ENCODE measurements around the gene LPCAT1.

The LPCAT1 gene

DNA sequence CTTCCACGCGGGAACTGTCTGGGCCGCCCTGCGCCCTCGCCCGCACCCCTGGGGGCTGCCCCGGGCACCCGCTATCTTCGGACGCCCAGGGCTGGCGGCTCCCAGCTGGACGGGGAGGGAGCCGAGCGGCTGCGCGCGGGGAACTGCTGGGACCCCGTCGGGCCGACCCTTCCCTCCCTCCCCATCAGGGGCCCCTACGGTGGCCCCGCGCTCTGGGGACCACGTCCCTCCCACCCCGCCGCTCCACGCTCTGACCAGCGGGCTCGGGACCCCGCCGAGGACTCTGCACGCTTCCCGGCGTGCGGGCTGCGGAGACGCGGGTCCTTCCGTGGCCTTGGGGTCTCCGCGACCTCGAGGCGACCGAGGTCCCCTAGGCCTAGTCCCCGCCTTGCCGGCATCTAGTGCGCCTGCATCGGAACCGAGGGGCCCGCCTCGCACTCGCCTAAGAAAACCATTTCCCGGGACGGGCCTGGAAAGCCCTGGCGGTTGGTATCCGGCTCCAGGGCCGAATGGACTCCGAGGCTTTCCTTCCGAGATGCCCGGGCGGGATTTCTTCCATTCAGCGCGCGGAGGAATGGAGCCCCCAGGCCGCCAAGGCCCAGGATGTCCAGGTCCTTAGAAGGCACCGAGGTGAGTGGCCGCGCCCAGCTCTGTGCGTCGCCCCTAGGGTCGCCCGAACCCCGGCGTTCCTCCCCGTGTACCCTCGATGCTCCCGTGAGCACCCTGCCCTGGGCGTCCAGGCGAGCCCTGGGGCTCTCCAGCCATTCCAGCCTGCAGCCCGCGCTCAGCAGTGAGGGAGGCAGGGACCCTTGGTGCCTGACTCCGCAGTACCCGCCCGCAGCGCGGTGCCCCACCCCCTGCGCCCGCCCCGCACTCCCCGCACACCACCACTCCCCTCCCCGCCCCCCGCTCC, 77.8 kb downstream of the LPCAT1 start:
- Histone ChIP-seq H3K4me1 (ENCODE audit: control insufficient read depth, insufficient read depth, low read length) (no peaks in the 10 kb centered on the region), H3K4me3 (ENCODE audit: low read length) (no peak overlapping the region)
- peak; percentile 1 for DNase-seq (ENCODE audit: low read depth)

GRCh38 chr5:1445313-1445688, 78.5 kb downstream of the LPCAT1 start, which contains the start of gene SLC6A3:
Gene SLC6A3, minus strand, starts transcription at chr5:1445440. Its CDS starts 2,243 bp downstream, at chr5:1443197.
- Histone ChIP-seq H3K9me3 (ENCODE audit: control insufficient read depth, low read length) (peaks cover 8% of the 10 kb centered on the region), H3K27me3 (replicated peaks; ENCODE audit: control insufficient read depth, insufficient read depth, low read length) (peaks cover 59% of the 10 kb centered on the region), H3K4me3 (ENCODE audit: low read length) (no peak within 1 kb of the TSS), H3K4me1 (ENCODE audit: control insufficient read depth, insufficient read depth, low read length) (no peaks in the 10 kb centered on the region), H3K9ac (ENCODE audit: low read length) (no peak within 1 kb of the TSS), H3K36me3 (ENCODE audit: control insufficient read depth, insufficient read depth, low read length, severe bottlenecking) (no peaks in the 10 kb centered on the region)
- DNase-seq (ENCODE audit: low read depth), result no peak

More for the DNA sequence above, 77.8 kb downstream of the LPCAT1 start:
- H3K36me3 ChIP-seq (ENCODE audit: control insufficient read depth, insufficient read depth, low read length, severe bottlenecking), result no peaks in the 10 kb centered on the region
- peaks cover 55% of the 10 kb centered on the region for H3K27me3 ChIP-seq (replicated peaks; ENCODE audit: control insufficient read depth, insufficient read depth, low read length)
- peaks cover 1% of the 10 kb centered on the region for H3K9me3 ChIP-seq (ENCODE audit: control insufficient read depth, low read length)
- H3K9ac ChIP-seq (ENCODE audit: low read length), result no peak overlapping the region

GRCh38 chr5:1444361-1445189, 79.2 kb downstream of the LPCAT1 start:
- Histone ChIP-seq H3K4me1 (ENCODE audit: control insufficient read depth, insufficient read depth, low read length) (no peaks in the 10 kb centered on the region), H3K36me3 (ENCODE audit: control insufficient read depth, insufficient read depth, low read length, severe bottlenecking) (no peaks in the 10 kb centered on the region), H3K27me3 (replicated peaks; ENCODE audit: control insufficient read depth, insufficient read depth, low read length) (peaks cover 66% of the 10 kb centered on the region), H3K9ac (ENCODE audit: low read length) (no peak overlapping the region), H3K4me3 (ENCODE audit: low read length) (no peak overlapping the region), H3K9me3 (ENCODE audit: control insufficient read depth, low read length) (peaks cover 13% of the 10 kb centered on the region)
- no peak for DNase-seq (ENCODE audit: low read depth)

DNA sequence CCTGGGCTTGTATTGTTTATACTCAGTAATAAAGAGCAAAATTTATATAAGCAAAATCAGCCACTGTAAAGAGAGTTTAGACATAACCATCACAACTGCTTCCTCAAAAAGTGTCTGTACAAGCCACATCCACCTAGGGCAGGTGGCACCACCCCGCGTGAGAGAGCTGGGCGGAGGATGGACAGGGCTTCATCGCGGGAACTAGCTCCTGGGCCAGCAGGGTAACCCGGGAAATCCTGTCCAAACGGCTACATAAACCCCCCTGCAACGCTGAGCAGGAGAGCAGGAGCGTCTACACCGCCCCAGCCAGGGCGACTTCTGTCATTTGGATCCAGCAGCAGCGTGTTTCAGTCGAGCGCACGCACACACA, 79.8 kb downstream of the LPCAT1 start:
- no peaks in the 10 kb centered on the region for H3K36me3 ChIP-seq (ENCODE audit: control insufficient read depth, insufficient read depth, low read length, severe bottlenecking)
- H3K9ac ChIP-seq (ENCODE audit: low read length), result no peak overlapping the region
- H3K4me3 ChIP-seq (ENCODE audit: low read length), result no peak overlapping the region
- no peaks in the 10 kb centered on the region for H3K4me1 ChIP-seq (ENCODE audit: control insufficient read depth, insufficient read depth, low read length)
- H3K27me3 ChIP-seq (replicated peaks; ENCODE audit: control insufficient read depth, insufficient read depth, low read length), result peaks cover 67% of the 10 kb centered on the region
- DNase-seq (ENCODE audit: low read depth), result no peak
- H3K9me3 ChIP-seq (ENCODE audit: control insufficient read depth, low read length), result peaks cover 13% of the 10 kb centered on the region

GRCh38 chr5:1443171-1443570, 80.6 kb downstream of the LPCAT1 start:
- Histone ChIP-seq H3K36me3 (ENCODE audit: control insufficient read depth, insufficient read depth, low read length, severe bottlenecking) (no peaks in the 10 kb centered on the region), H3K4me3 (ENCODE audit: low read length) (no peak overlapping the region), H3K4me1 (ENCODE audit: control insufficient read depth, insufficient read depth, low read length) (no peaks in the 10 kb centered on the region), H3K9ac (ENCODE audit: low read length) (no peak overlapping the region), H3K9me3 (ENCODE audit: control insufficient read depth, low read length) (peaks cover 13% of the 10 kb centered on the region), H3K27me3 (replicated peaks; ENCODE audit: control insufficient read depth, insufficient read depth, low read length) (peaks cover 70% of the 10 kb centered on the region)
- no peak for DNase-seq (ENCODE audit: low read depth)

- H3K27me3 ChIP-seq (replicated peaks; ENCODE audit: control insufficient read depth, insufficient read depth, low read length), result peaks cover 71% of the 10 kb centered on the region
- no peak overlapping the region for H3K4me3 ChIP-seq (ENCODE audit: low read length)
- peaks cover 13% of the 10 kb centered on the region for H3K9me3 ChIP-seq (ENCODE audit: control insufficient read depth, low read length)
- no peaks in the 10 kb centered on the region for H3K36me3 ChIP-seq (ENCODE audit: control insufficient read depth, insufficient read depth, low read length, severe bottlenecking)
- peaks cover 2% of the 10 kb centered on the region for H3K4me1 ChIP-seq (ENCODE audit: control insufficient read depth, insufficient read depth, low read length)
- H3K9ac ChIP-seq (ENCODE audit: low read length), result no peak overlapping the region
- DNase-seq (ENCODE audit: low read depth), result no peak
These were observed 81.3 kb downstream of the LPCAT1 start for GRCh38 chr5:1442222-1443145.

DNA sequence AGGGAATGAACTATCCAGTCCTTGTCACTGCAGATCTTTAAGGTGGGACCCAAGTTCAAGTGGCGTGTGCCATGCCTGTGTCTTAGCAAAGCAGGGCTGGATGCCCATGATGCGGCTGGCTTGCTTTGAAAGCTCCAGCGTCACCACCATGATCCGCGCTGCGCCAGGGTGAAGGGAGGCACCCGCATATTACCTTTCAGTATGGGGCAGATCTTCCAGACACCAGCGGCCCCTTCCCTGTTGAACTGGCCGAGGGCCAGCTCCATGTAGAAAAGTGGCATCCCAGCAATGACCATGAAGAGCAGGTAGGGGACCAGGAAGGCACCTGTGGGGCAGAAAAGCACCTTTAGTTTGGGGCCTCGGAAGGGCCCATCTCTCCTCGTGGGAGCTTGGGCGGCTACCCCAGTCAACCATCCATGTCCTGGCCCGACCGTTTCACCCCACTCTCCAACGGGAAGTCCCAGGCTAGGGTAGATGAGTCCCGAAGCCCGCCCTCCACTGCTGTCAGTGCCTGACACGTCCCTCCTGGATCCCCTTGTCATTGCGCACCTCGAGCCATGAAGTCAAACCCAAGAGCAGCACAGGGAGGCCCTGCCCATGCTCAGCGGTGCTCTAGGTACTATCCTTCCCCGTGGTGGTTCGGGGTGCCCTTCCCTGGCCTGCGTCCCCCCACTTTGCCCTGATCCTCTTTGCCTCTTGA, 82.4 kb downstream of the LPCAT1 start:
- no peak overlapping the region for H3K9ac ChIP-seq (ENCODE audit: low read length)
- H3K4me1 ChIP-seq (ENCODE audit: control insufficient read depth, insufficient read depth, low read length), result peaks cover 6% of the 10 kb centered on the region
- no peak overlapping the region for H3K4me3 ChIP-seq (ENCODE audit: low read length)
- no peak for DNase-seq (ENCODE audit: low read depth)
- H3K36me3 ChIP-seq (ENCODE audit: control insufficient read depth, insufficient read depth, low read length, severe bottlenecking), result no peaks in the 10 kb centered on the region
- peaks cover 69% of the 10 kb centered on the region for H3K27me3 ChIP-seq (replicated peaks; ENCODE audit: control insufficient read depth, insufficient read depth, low read length)
- peaks cover 13% of the 10 kb centered on the region for H3K9me3 ChIP-seq (ENCODE audit: control insufficient read depth, low read length)

DNA sequence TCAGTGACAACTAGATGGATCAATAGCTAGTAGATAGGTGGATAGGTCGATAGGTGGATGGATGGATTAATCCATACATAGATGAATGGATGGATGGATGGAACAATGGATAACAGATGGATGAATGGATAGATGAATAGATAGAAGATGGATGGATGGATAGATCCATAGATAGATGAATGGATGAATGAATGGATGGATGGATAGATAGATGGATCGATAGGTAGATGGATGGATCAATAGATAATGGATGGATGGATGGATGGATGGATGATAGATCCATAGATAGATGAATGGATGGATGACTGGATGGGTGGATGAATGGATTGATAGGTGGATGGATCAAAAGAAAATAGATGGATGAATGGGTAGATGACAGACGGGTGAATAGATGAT, 83.7 kb downstream of the LPCAT1 start:
- H3K36me3 ChIP-seq (ENCODE audit: control insufficient read depth, insufficient read depth, low read length, severe bottlenecking), result no peaks in the 10 kb centered on the region
- peaks cover 13% of the 10 kb centered on the region for H3K9me3 ChIP-seq (ENCODE audit: control insufficient read depth, low read length)
- peaks cover 69% of the 10 kb centered on the region for H3K27me3 ChIP-seq (replicated peaks; ENCODE audit: control insufficient read depth, insufficient read depth, low read length)
- H3K9ac ChIP-seq (ENCODE audit: low read length), result no peak overlapping the region
- peaks cover 6% of the 10 kb centered on the region for H3K4me1 ChIP-seq (ENCODE audit: control insufficient read depth, insufficient read depth, low read length)
- H3K4me3 ChIP-seq (ENCODE audit: low read length), result no peak overlapping the region
- no peak for DNase-seq (ENCODE audit: low read depth)

DNA sequence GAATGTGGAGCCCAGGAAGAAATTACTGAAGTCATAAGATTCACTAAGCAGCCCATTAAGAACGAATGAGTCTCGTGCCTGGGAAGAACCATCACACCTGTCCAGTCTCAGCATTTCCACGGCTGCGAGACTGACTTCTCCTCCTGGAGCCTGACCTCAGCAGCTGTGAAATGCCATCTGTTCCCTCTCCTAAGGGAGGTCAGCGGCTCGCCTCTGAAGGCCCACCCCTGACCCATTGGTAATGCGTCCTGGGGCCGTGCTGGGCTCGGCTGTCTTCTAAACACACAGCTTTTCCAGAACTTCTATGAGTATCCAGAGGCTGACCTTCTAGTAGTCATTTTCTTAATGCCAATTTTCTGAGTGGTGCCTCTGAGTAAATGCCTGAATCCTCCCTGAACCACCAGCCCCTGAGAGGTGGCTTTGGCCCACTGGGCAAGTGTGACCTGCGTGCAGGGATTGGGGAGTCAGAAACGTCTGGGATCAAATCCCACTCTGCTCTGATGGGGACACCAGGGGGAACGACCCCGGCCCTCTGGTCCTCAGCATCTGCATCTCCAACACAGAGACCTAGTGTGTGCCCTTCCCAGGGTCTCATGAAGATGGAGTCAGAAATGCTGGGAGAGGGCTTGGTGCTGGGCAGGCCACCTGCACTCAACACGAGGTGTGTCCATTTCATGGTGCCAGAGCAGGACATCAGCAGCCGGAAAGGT, 84.2 kb downstream of the LPCAT1 start:
- H3K9ac ChIP-seq (ENCODE audit: low read length), result no peak overlapping the region
- no peak overlapping the region for H3K4me3 ChIP-seq (ENCODE audit: low read length)
- H3K27me3 ChIP-seq (replicated peaks; ENCODE audit: control insufficient read depth, insufficient read depth, low read length), result peaks cover 65% of the 10 kb centered on the region
- DNase-seq (ENCODE audit: low read depth), result no peak
- peaks cover 6% of the 10 kb centered on the region for H3K4me1 ChIP-seq (ENCODE audit: control insufficient read depth, insufficient read depth, low read length)
- peaks cover 13% of the 10 kb centered on the region for H3K9me3 ChIP-seq (ENCODE audit: control insufficient read depth, low read length)
- H3K36me3 ChIP-seq (ENCODE audit: control insufficient read depth, insufficient read depth, low read length, severe bottlenecking), result no peaks in the 10 kb centered on the region

GRCh38 chr5:1438871-1439270, 84.9 kb downstream of the LPCAT1 start:
- Histone ChIP-seq H3K9me3 (ENCODE audit: control insufficient read depth, low read length) (peaks cover 13% of the 10 kb centered on the region), H3K4me3 (ENCODE audit: low read length) (no peak overlapping the region), H3K9ac (ENCODE audit: low read length) (no peak overlapping the region), H3K4me1 (ENCODE audit: control insufficient read depth, insufficient read depth, low read length) (peaks cover 6% of the 10 kb centered on the region), H3K36me3 (ENCODE audit: control insufficient read depth, insufficient read depth, low read length, severe bottlenecking) (no peaks in the 10 kb centered on the region), H3K27me3 (replicated peaks; ENCODE audit: control insufficient read depth, insufficient read depth, low read length) (peaks cover 58% of the 10 kb centered on the region)
- DNase-seq (ENCODE audit: low read depth), result no peak
